ENCODE data around the gene PCDHB3. TPM values are rescaled to one million over a fixed set of nuclear protein-coding genes. Genes with fewer than 3 reads are reported as not detected.
"Not testable (repeated sequence)": the region's sequence is repeated elsewhere in the genome, so short reads cannot be mapped to it uniquely, and the experiment has no call there.

PCDHB3 gene
- total RNA-seq = not detected in 2 replicates

- intact Hi-C loops (cut with micrococcal nuclease) = no loop called here
Measured at GRCh38 chr5:141100243-141100805, at the start of gene PCDHB3. Gene PCDHB3 (plus strand): TSS chr5:141100473. CDS start chr5:141100650, 177 bp downstream.

- intact Hi-C loops (cut with micrococcal nuclease) = no loop called here
Measured at GRCh38 chr5:141050622-141051520, 49.4 kb upstream of the PCDHB3 start, which contains the start of gene PCDHB1. Gene PCDHB1 (plus strand): TSS chr5:141051374. CDS start chr5:141051471, 97 bp downstream.

GRCh38 chr5:141051521-141051866, 48.8 kb upstream of the PCDHB3 start:
- intact Hi-C loops (cut with micrococcal nuclease) = no loop called here

GRCh38 chr5:141077826-141078225, 22.4 kb upstream of the PCDHB3 start:
- intact Hi-C loops (cut with micrococcal nuclease) = no loop called here

- intact Hi-C loops (cut with micrococcal nuclease) = no loop called here
Measured at GRCh38 chr5:141082228-141082627, 18.0 kb upstream of the PCDHB3 start.

- intact Hi-C loops (cut with micrococcal nuclease) = no loop called here
Measured at GRCh38 chr5:141084487-141084989, 15.7 kb upstream of the PCDHB3 start.

- intact Hi-C loops (cut with micrococcal nuclease) = no loop called here
Measured at GRCh38 chr5:141094481-141095262, 5.6 kb upstream of the PCDHB3 start, which contains the start of gene PCDHB2. Gene PCDHB2 (plus strand): TSS chr5:141094615. CDS start chr5:141094791, 176 bp downstream.

- intact Hi-C loops (cut with micrococcal nuclease) = no loop called here
Measured at GRCh38 chr5:141095263-141095641, 5.0 kb upstream of the PCDHB3 start.

- intact Hi-C loops (cut with micrococcal nuclease) = not testable (repeated sequence)
Measured at GRCh38 chr5:141096181-141096580, 4.1 kb upstream of the PCDHB3 start.

- intact Hi-C loops (cut with micrococcal nuclease) = not testable (repeated sequence)
Measured at GRCh38 chr5:141096586-141096985, 3.7 kb upstream of the PCDHB3 start.

GRCh38 chr5:141101059-141101458, 786 bp downstream of the PCDHB3 start:
- intact Hi-C loops (cut with micrococcal nuclease) = no loop called here

- intact Hi-C loops (cut with micrococcal nuclease) = not testable (repeated sequence)
Measured at GRCh38 chr5:141102070-141102469, 1.8 kb downstream of the PCDHB3 start.

- intact Hi-C loops (cut with micrococcal nuclease) = not testable (repeated sequence)
Measured at GRCh38 chr5:141102471-141102870, 2.2 kb downstream of the PCDHB3 start.

- intact Hi-C loops (cut with micrococcal nuclease) = no loop called here
Measured at GRCh38 chr5:141105350-141105749, 5.1 kb downstream of the PCDHB3 start.

- intact Hi-C loops (cut with micrococcal nuclease) = no loop called here
Measured at GRCh38 chr5:141119250-141119649, 19.0 kb downstream of the PCDHB3 start.

GRCh38 chr5:141121563-141121962, 21.3 kb downstream of the PCDHB3 start, which contains the start of gene PCDHB4:
Gene PCDHB4 (plus strand): TSS chr5:141121818. CDS start chr5:141121999, 181 bp downstream.
- intact Hi-C loops (cut with micrococcal nuclease) = no loop called here

GRCh38 chr5:141121985-141122384, 21.7 kb downstream of the PCDHB3 start:
- intact Hi-C loops (cut with micrococcal nuclease) = no loop called here

GRCh38 chr5:141123396-141124135, 23.3 kb downstream of the PCDHB3 start:
- intact Hi-C loops (cut with micrococcal nuclease) = not testable (repeated sequence)

- intact Hi-C loops (cut with micrococcal nuclease) = no loop called here
Measured at GRCh38 chr5:141127305-141127704, 27.0 kb downstream of the PCDHB3 start.

GRCh38 chr5:141135030-141135717, 34.9 kb downstream of the PCDHB3 start, which contains the start of gene PCDHB5:
Gene PCDHB5 (plus strand): TSS chr5:141135206. CDS start chr5:141135435, 229 bp downstream.
- intact Hi-C loops (cut with micrococcal nuclease) = no loop called here
